PFSK-1 (cell line): ENCODE data around the gene STK39.

Source experiments
- FOXP2 ChIP-seq: optimal IDR thresholded peaks from 2 replicates; pipeline ENCODE3; 2011; ENCODE audit warnings: borderline replicate concordance, control low read depth, inconsistent platforms; ENCODE audit not compliant: insufficient read depth; ENCODE audit errors: extremely low read length, extremely low read depth
- POLR2AphosphoS5 ChIP-seq: IDR thresholded peaks from 2 replicates; pipeline ENCODE4 v1.6.1; 2012; ENCODE audit warnings: low read depth, mild to moderate bottlenecking, control low read depth, low read length, moderate library complexity
- REST ChIP-seq, 2 experiments: IDR thresholded peaks; 2 replicates each; pipeline versions ENCODE4 v1.6.1 to v1.8.0; 2011 to 2012; ENCODE audit warnings: low read depth in 2 of 2, low read length in 2 of 2, control low read depth in 1 of 2, inconsistent platforms in 1 of 2, mild to moderate bottlenecking in 1 of 2, moderate library complexity in 1 of 2; ENCODE audit not compliant: insufficient read depth in 1 of 2
- SIN3A ChIP-seq: IDR thresholded peaks from 2 replicates; pipeline ENCODE4 v1.6.1; 2012; ENCODE audit warnings: mild to moderate bottlenecking, low read length, moderate library complexity, borderline replicate concordance; ENCODE audit not compliant: insufficient read depth
- TAF1 ChIP-seq: IDR thresholded peaks from 2 replicates; pipeline ENCODE4 v1.6.1; 2012; ENCODE audit warnings: low read length, control low read depth, borderline replicate concordance; ENCODE audit not compliant: insufficient read depth

The STK39 gene

GRCh38 chr2:168182550-168183249 is 64.7 kb downstream of the STK39 start:
- TF ChIP-seq FOXP2 (no peak), REST (IDR thresholded peaks at IDR 0.05; ENCODE audit: insufficient read depth in 1 of 2, low read depth in 2 of 2, low read length in 2 of 2) (no peak), SIN3A (no peak), POLR2AphosphoS5 (no peak), TAF1 (no peak)

GRCh38 chr2:168181825-168182224 is 65.6 kb downstream of the STK39 start:
- TF ChIP-seq REST (IDR thresholded peaks at IDR 0.05; ENCODE audit: insufficient read depth in 1 of 2, low read depth in 2 of 2, low read length in 2 of 2) (no peak), SIN3A (no peak), POLR2AphosphoS5 (no peak), TAF1 (no peak), FOXP2 (no peak)

GRCh38 chr2:168180914-168181313 is 66.5 kb downstream of the STK39 start:
- no peak for TF ChIP-seq POLR2AphosphoS5
- no peak for TF ChIP-seq TAF1
- TF ChIP-seq REST (IDR thresholded peaks at IDR 0.05; ENCODE audit: insufficient read depth in 1 of 2, low read depth in 2 of 2, low read length in 2 of 2) = no peak
- no peak for TF ChIP-seq FOXP2
- TF ChIP-seq SIN3A = no peak

GRCh38 chr2:168180483-168180882 is 66.9 kb downstream of the STK39 start:
- TF ChIP-seq REST (IDR thresholded peaks at IDR 0.05; ENCODE audit: insufficient read depth in 1 of 2, low read depth in 2 of 2, low read length in 2 of 2) (no peak), FOXP2 (no peak), TAF1 (no peak), SIN3A (no peak), POLR2AphosphoS5 (no peak)

GRCh38 chr2:168179592-168179991 is 67.8 kb downstream of the STK39 start:
- TF ChIP-seq REST (IDR thresholded peaks at IDR 0.05; ENCODE audit: insufficient read depth in 1 of 2, low read depth in 2 of 2, low read length in 2 of 2) (no peak), TAF1 (no peak), SIN3A (no peak), POLR2AphosphoS5 (no peak), FOXP2 (no peak)
